ENCODE data around the gene KRTAP10-1.

DNA sequence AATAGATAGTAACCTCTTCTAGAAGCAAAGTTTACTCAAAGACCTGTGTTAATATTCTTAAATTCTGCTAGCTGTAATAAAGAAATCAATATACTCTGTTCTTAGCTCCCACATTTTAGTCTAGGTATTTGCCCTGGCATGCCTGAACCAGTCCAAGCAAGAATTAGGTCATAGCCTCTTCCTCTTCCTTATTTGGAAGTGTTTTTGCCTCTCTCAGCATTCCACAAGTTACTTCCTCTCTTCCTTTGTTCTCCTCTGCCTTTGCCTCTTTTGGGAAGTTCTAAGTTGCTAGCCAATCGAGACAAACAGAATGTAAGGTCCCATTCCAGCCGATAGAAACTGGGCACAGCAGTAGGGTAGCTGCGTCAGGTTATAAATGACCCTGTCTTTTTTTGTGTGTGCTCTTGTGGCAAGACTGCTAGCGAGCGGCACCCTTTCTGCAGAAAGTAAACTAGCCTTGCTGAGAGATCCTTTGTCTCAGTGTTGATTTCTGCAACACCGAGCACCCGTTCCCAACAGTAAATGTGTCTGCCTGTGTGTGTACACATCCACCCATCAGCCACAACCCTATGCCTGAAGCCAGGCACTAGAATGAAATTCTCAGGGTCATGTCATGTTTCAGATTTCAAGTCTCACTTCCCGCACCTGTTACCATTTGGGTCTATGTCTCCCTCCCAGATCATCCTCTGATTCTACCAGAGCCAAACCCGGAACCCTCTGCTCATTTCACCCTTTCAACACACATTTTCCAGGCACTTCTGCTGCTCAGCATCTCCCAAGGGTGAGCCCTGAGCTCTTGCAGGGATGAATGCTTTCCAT, 47.2 kb downstream of the KRTAP10-1 start:
- TF ChIP-seq, protein P1, sequence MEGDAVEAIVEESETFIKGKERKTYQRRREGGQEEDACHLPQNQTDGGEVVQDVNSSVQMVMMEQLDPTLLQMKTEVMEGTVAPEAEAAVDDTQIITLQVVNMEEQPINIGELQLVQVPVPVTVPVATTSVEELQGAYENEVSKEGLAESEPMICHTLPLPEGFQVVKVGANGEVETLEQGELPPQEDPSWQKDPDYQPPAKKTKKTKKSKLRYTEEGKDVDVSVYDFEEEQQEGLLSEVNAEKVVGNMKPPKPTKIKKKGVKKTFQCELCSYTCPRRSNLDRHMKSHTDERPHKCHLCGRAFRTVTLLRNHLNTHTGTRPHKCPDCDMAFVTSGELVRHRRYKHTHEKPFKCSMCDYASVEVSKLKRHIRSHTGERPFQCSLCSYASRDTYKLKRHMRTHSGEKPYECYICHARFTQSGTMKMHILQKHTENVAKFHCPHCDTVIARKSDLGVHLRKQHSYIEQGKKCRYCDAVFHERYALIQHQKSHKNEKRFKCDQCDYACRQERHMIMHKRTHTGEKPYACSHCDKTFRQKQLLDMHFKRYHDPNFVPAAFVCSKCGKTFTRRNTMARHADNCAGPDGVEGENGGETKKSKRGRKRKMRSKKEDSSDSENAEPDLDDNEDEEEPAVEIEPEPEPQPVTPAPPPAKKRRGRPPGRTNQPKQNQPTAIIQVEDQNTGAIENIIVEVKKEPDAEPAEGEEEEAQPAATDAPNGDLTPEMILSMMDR (IDR thresholded peaks at IDR 0.05; ENCODE audit: borderline replicate concordance, extremely low read depth, low read length, poor library complexity, severe bottlenecking), result no peak
- no peak for TF ChIP-seq EZH2 (IDR thresholded peaks at IDR 0.05; ENCODE audit: borderline replicate concordance, low read depth, low read length, severe bottlenecking)

Measured in DND-41 (cell line).